ENCODE results near the gene GRM1.
A peak's percentile ranks its signal among the peaks of the same experiment; 100 is the strongest.

GRM1 gene

DNA sequence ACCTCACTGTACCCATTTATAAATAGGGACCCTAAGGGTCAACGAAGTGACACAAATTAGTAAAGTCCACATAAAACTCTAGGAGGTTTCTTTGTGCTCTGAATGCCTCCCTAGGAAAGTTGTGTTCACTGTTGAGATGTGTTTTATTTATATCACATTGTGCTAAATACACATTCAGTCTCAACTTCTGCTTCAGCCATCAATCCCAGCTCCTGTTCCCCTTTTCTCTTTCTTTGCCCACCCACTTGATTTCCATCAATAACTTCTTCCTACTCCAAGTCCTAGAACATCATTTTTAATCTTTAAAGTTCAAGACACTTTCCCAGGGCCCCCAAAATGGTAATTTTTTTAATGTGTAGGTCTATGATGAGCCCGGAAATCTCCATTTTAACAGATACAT lies 306.5 kb downstream of the GRM1 start:
- DNase-seq (ENCODE audit: low read depth): no peak

DNA sequence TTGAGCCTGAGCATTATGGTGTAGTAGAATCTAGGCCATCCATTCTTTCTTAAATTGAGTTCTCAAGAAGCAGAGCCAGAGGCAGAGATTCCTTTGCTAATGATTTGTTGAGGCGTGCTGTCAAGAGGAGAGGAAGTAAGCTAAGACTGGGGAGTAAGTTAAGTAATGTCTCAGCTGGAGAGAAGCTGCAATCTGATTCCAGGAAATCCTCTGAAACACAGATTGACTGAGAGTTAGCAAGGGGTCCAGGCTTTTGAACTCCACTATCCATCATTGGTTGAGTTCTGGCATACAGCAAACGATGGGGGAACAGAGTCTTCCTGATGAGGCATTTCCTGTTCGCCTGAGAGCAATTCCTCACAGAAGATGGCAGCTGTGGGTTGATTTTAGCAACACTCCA lies 307.3 kb downstream of the GRM1 start:
- no peak overlapping the region for H3K9ac ChIP-seq (ENCODE audit: low read length)
- no peaks in the 10 kb centered on the region for H3K36me3 ChIP-seq (ENCODE audit: control insufficient read depth, insufficient read depth, low read length, severe bottlenecking)
- H3K4me3 ChIP-seq (ENCODE audit: low read length): no peak overlapping the region
- DNase-seq (ENCODE audit: low read depth): no peak
- H3K27me3 ChIP-seq (replicated peaks; ENCODE audit: control insufficient read depth, insufficient read depth, low read length): no peaks in the 10 kb centered on the region
- H3K9me3 ChIP-seq (ENCODE audit: control insufficient read depth, low read length): no peaks in the 10 kb centered on the region
- peaks cover 9% of the 10 kb centered on the region for H3K4me1 ChIP-seq (ENCODE audit: control insufficient read depth, insufficient read depth, low read length)

More for the DNA sequence above, 306.5 kb downstream of the GRM1 start:
- Histone ChIP-seq H3K36me3 (ENCODE audit: control insufficient read depth, insufficient read depth, low read length, severe bottlenecking) (no peaks in the 10 kb centered on the region), H3K4me3 (ENCODE audit: low read length) (no peak overlapping the region), H3K9me3 (ENCODE audit: control insufficient read depth, low read length) (no peaks in the 10 kb centered on the region), H3K4me1 (ENCODE audit: control insufficient read depth, insufficient read depth, low read length) (peaks cover 9% of the 10 kb centered on the region), H3K9ac (ENCODE audit: low read length) (no peak overlapping the region), H3K27me3 (replicated peaks; ENCODE audit: control insufficient read depth, insufficient read depth, low read length) (no peaks in the 10 kb centered on the region)

DNA sequence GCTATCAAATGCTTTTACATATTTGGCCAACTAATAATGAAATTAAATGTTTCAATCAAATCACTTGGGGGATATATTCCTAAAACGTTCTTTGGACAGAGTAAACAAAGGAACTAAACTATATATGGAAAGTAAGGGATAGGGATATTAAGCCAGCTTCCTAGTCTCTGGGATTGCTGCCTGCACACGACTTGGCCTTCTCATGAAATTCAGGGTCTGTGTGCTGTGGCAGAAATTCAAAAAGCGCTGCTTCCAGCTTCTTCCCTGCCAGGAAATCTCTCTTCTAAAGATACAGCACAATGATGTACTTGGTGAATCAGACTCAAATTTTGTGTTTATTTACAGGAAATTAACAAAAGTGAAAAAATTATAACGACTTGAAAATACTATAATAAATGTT lies 308.5 kb downstream of the GRM1 start:
- Histone ChIP-seq H3K9ac (ENCODE audit: low read length) (no peak overlapping the region), H3K9me3 (ENCODE audit: control insufficient read depth, low read length) (no peaks in the 10 kb centered on the region), H3K27me3 (replicated peaks; ENCODE audit: control insufficient read depth, insufficient read depth, low read length) (no peaks in the 10 kb centered on the region), H3K4me1 (ENCODE audit: control insufficient read depth, insufficient read depth, low read length) (peaks cover 9% of the 10 kb centered on the region), H3K4me3 (ENCODE audit: low read length) (no peak overlapping the region), H3K36me3 (ENCODE audit: control insufficient read depth, insufficient read depth, low read length, severe bottlenecking) (no peaks in the 10 kb centered on the region)
- no peak for DNase-seq (ENCODE audit: low read depth)

DNA sequence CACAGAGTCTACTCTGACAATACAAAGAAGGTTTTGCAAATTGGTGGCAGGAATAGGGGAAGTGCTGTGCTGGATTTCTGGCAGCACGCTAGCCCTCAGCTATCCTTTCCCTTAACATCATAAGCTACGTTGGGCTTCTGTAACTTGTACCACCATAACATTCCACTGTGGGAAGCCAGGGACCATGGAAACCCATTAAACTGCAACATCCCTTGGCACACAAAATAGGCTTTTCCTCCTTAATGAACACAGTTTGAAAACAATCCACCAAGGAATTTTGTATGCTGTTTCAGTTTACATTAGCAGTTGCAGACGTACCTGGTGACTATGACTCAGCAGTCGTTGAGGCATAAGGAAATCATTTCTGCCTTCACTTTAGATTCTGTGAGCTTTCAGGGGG lies 310.9 kb downstream of the GRM1 start:
- DNase-seq (ENCODE audit: low read depth): peak; percentile 24

DNA sequence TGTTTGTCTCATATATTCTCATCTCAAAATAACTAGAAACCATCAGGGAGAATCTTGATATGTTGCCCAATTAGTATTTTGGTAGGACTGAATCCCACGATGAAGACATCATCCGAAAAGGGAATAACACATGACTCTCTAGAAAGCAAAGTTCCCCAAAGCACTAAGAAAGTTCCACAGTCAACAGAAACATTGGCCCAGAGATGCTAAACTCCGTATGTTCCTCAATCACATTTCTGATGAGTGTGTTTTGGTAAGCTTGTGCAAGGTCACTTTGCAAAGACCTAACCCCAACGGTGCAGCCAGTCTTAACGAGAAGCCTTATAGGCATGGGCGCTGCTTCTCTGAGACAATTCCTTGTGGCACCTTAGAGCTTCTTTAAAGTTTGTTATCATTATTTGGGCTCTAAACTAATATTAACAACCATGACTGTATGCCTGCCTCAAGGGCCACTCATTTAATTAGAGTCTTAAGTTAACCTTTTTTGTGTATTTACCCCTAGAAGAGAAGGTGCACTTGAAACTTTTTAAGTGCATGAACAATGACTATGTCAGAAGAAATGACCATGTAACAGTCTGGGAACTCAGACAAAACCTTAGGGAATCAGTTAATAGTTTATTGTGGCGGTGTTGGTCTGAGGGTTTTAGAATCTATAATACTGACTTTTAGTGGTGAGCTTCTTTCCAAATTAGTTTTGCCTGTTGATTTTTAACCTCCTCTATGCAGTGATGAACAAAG lies 312.8 kb downstream of the GRM1 start:
- peaks cover 9% of the 10 kb centered on the region for H3K4me1 ChIP-seq (ENCODE audit: control insufficient read depth, insufficient read depth, low read length)
- DNase-seq (ENCODE audit: low read depth): no peak
- no peaks in the 10 kb centered on the region for H3K9me3 ChIP-seq (ENCODE audit: control insufficient read depth, low read length)
- no peaks in the 10 kb centered on the region for H3K27me3 ChIP-seq (replicated peaks; ENCODE audit: control insufficient read depth, insufficient read depth, low read length)
- no peaks in the 10 kb centered on the region for H3K36me3 ChIP-seq (ENCODE audit: control insufficient read depth, insufficient read depth, low read length, severe bottlenecking)
- no peak overlapping the region for H3K9ac ChIP-seq (ENCODE audit: low read length)
- no peak overlapping the region for H3K4me3 ChIP-seq (ENCODE audit: low read length)

More for the DNA sequence above, 310.9 kb downstream of the GRM1 start:
- peaks cover 9% of the 10 kb centered on the region for H3K4me1 ChIP-seq (ENCODE audit: control insufficient read depth, insufficient read depth, low read length)
- H3K27me3 ChIP-seq (replicated peaks; ENCODE audit: control insufficient read depth, insufficient read depth, low read length): no peaks in the 10 kb centered on the region
- no peaks in the 10 kb centered on the region for H3K36me3 ChIP-seq (ENCODE audit: control insufficient read depth, insufficient read depth, low read length, severe bottlenecking)
- no peaks in the 10 kb centered on the region for H3K9me3 ChIP-seq (ENCODE audit: control insufficient read depth, low read length)
- H3K4me3 ChIP-seq (ENCODE audit: low read length): no peak overlapping the region
- no peak overlapping the region for H3K9ac ChIP-seq (ENCODE audit: low read length)

DNA sequence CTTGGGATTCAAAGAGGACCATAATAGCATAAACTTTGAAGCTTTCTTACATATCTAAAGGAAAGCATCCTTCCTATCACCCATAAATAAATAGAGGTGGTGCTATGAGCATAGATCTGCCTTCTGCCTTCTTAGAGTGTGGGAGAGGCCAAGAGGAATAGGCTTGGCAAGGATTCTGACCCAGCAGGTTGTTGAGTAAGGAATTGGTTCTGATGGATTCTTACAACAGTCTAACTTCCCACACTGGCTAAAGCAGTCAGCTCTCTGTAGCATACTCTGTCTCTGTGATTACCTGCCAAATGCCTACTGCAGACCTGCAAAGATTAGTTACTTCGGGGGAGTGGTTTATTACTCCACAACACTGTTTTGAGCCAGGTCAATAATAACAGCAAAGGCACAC lies 316.7 kb downstream of the GRM1 start:
- no peaks in the 10 kb centered on the region for H3K4me1 ChIP-seq (ENCODE audit: control insufficient read depth, insufficient read depth, low read length)
- H3K4me3 ChIP-seq (ENCODE audit: low read length): no peak overlapping the region
- no peak for DNase-seq (ENCODE audit: low read depth)
- H3K36me3 ChIP-seq (ENCODE audit: control insufficient read depth, insufficient read depth, low read length, severe bottlenecking): no peaks in the 10 kb centered on the region
- no peaks in the 10 kb centered on the region for H3K27me3 ChIP-seq (replicated peaks; ENCODE audit: control insufficient read depth, insufficient read depth, low read length)
- no peaks in the 10 kb centered on the region for H3K9me3 ChIP-seq (ENCODE audit: control insufficient read depth, low read length)
- H3K9ac ChIP-seq (ENCODE audit: low read length): no peak overlapping the region

DNA sequence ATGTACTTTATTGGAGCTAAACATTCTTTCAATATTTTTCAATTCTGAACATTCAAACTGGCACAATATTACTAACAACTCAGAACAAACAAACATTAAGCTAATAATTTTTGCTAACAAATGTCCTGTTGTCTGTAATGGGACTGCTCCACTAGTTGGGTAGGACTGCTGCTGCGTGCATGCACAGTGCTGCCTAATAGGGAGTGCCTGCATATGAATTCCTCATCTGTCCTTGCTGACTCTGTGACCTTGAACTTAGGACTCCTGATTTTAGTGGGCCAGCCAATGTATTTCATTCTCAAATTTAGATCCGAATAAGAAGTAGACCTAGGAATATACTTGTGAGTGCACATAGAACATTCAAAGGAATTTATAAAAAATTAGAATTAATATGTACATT lies 318.2 kb downstream of the GRM1 start:
- Histone ChIP-seq H3K4me1 (ENCODE audit: control insufficient read depth, insufficient read depth, low read length) (no peaks in the 10 kb centered on the region), H3K9me3 (ENCODE audit: control insufficient read depth, low read length) (no peaks in the 10 kb centered on the region), H3K27me3 (replicated peaks; ENCODE audit: control insufficient read depth, insufficient read depth, low read length) (no peaks in the 10 kb centered on the region), H3K4me3 (ENCODE audit: low read length) (no peak overlapping the region), H3K9ac (ENCODE audit: low read length) (no peak overlapping the region), H3K36me3 (ENCODE audit: control insufficient read depth, insufficient read depth, low read length, severe bottlenecking) (no peaks in the 10 kb centered on the region)
- DNase-seq (ENCODE audit: low read depth): no peak

DNA sequence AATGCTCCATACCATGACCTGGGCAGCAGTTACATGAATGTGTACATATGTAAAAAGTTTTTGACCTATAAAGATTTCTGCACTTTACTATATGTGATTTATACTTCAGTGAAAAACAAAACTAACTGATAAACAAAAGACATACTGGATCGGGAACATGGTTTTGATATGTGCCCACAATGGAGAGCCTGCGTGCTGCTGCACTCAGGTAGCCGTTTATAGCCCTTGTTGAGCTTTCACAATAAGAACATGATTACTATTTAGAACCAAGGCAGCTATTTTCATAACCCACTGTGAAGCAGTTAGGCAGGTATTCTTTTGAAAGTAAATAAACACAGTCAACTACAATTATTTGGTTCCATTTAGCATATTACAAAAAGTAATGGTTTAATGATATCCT lies 318.8 kb downstream of the GRM1 start:
- Histone ChIP-seq H3K9ac (ENCODE audit: low read length) (no peak overlapping the region), H3K4me1 (ENCODE audit: control insufficient read depth, insufficient read depth, low read length) (no peaks in the 10 kb centered on the region), H3K36me3 (ENCODE audit: control insufficient read depth, insufficient read depth, low read length, severe bottlenecking) (no peaks in the 10 kb centered on the region), H3K9me3 (ENCODE audit: control insufficient read depth, low read length) (no peaks in the 10 kb centered on the region), H3K27me3 (replicated peaks; ENCODE audit: control insufficient read depth, insufficient read depth, low read length) (no peaks in the 10 kb centered on the region), H3K4me3 (ENCODE audit: low read length) (no peak overlapping the region)
- DNase-seq (ENCODE audit: low read depth): no peak

DNA sequence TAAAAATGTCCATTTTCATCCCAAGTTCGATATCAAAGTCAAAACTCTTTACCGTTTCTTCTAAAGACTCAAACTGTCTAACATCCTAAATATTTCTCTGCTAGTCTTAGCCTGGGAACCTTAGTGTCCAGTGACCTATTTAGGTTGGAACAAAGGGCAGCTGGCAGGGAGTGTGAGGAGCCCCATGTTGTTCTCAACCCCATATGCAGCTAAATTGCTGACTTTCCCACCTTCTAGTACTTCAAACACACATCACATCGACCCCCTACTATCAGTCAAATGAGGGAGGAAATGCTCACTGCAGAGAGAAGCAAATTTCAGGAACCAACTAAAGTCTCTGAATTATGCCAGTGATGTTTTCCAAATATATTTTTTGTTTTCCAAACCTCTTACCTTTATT lies 322.2 kb downstream of the GRM1 start:
- H3K36me3 ChIP-seq (ENCODE audit: control insufficient read depth, insufficient read depth, low read length, severe bottlenecking): no peaks in the 10 kb centered on the region
- no peak for DNase-seq (ENCODE audit: low read depth)
- no peaks in the 10 kb centered on the region for H3K9me3 ChIP-seq (ENCODE audit: control insufficient read depth, low read length)
- H3K4me3 ChIP-seq (ENCODE audit: low read length): no peak overlapping the region
- no peaks in the 10 kb centered on the region for H3K27me3 ChIP-seq (replicated peaks; ENCODE audit: control insufficient read depth, insufficient read depth, low read length)
- H3K4me1 ChIP-seq (ENCODE audit: control insufficient read depth, insufficient read depth, low read length): no peaks in the 10 kb centered on the region
- no peak overlapping the region for H3K9ac ChIP-seq (ENCODE audit: low read length)

DNA sequence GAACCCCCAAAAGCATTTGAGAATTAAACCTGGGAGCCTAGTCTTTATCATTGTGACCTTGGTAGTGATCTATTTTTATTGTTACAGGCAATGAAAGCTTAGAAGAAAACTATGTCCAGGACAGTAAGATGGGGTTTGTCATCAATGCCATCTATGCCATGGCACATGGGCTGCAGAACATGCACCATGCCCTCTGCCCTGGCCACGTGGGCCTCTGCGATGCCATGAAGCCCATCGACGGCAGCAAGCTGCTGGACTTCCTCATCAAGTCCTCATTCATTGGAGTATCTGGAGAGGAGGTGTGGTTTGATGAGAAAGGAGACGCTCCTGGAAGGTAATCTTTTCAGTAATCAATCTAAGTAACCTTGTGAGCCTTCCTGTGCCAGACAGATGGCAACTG lies 323.3 kb downstream of the GRM1 start:
- no peaks in the 10 kb centered on the region for H3K36me3 ChIP-seq (ENCODE audit: control insufficient read depth, insufficient read depth, low read length, severe bottlenecking)
- no peak overlapping the region for H3K4me3 ChIP-seq (ENCODE audit: low read length)
- H3K4me1 ChIP-seq (ENCODE audit: control insufficient read depth, insufficient read depth, low read length): peaks cover 2% of the 10 kb centered on the region
- no peak for DNase-seq (ENCODE audit: low read depth)
- H3K9ac ChIP-seq (ENCODE audit: low read length): no peak overlapping the region
- H3K9me3 ChIP-seq (ENCODE audit: control insufficient read depth, low read length): no peaks in the 10 kb centered on the region
- no peaks in the 10 kb centered on the region for H3K27me3 ChIP-seq (replicated peaks; ENCODE audit: control insufficient read depth, insufficient read depth, low read length)

DNA sequence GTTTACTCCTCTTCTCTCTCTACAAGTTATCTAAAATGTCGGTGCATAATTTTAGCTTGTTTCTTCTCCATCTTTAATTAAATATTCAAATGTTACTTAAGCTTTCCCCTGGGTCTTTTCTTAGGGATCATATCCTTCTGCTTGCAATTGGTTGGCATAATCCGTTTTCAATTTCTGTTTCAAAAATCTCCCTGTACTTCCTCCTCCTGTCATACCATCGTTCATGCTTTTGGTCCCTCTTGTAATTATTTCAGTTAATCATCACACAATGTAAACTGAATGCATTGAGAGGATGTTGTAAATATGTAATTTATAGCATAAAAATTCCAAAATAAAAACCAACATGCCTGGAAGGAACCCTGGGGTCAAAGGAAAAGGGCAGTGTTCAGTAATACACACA lies 325.6 kb downstream of the GRM1 start:
- no peak overlapping the region for H3K9ac ChIP-seq (ENCODE audit: low read length)
- H3K4me1 ChIP-seq (ENCODE audit: control insufficient read depth, insufficient read depth, low read length): peaks cover 23% of the 10 kb centered on the region
- no peaks in the 10 kb centered on the region for H3K27me3 ChIP-seq (replicated peaks; ENCODE audit: control insufficient read depth, insufficient read depth, low read length)
- DNase-seq (ENCODE audit: low read depth): no peak
- no peak overlapping the region for H3K4me3 ChIP-seq (ENCODE audit: low read length)
- H3K9me3 ChIP-seq (ENCODE audit: control insufficient read depth, low read length): no peaks in the 10 kb centered on the region
- no peaks in the 10 kb centered on the region for H3K36me3 ChIP-seq (ENCODE audit: control insufficient read depth, insufficient read depth, low read length, severe bottlenecking)

DNA sequence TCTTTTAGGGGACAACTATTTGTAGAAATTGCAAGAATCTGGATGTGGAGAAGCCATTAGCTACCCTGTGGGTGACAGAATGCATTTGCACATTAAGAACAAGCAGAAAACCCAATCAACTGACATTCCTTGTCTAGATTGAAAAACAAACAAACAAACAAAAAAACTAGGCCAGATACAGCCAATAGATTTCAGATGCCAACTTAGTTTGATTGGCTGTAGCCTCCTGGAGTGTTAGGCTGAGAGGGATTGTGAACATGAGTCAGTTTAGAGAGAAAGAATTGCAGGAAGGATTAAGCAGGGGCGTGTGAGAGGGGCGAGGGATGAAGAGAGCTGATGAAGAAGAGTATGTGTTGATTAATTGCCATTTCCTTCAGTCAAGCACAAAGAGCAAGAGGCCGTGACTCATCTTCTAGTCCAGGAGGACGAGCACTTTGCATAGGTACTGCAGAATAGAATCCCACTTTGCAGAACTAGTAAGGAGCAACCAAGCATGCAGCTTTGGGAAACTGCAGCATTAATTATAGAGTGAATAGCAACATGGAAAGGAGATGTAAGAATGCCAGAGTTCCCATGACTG lies 326.7 kb downstream of the GRM1 start:
- Histone ChIP-seq H3K36me3 (ENCODE audit: control insufficient read depth, insufficient read depth, low read length, severe bottlenecking) (no peaks in the 10 kb centered on the region), H3K4me3 (ENCODE audit: low read length) (no peak overlapping the region), H3K9me3 (ENCODE audit: control insufficient read depth, low read length) (no peaks in the 10 kb centered on the region), H3K27me3 (replicated peaks; ENCODE audit: control insufficient read depth, insufficient read depth, low read length) (no peaks in the 10 kb centered on the region), H3K9ac (ENCODE audit: low read length) (no peak overlapping the region), H3K4me1 (ENCODE audit: control insufficient read depth, insufficient read depth, low read length) (peaks cover 23% of the 10 kb centered on the region)
- DNase-seq (ENCODE audit: low read depth): no peak
